HepG2 (cell line): Measurements from ENCODE around the gene SELPLG. TPM values are rescaled to one million over a fixed set of nuclear protein-coding genes. Genes with fewer than 3 reads are reported as not detected.
"Not testable (repeated sequence)": the region's sequence is repeated elsewhere in the genome, so short reads cannot be mapped to it uniquely, and the experiment has no call there.

ENCODE experiments used
- ATAC-seq: fragments of 200-7000 bp; cut with Tn5 transposase; 3 replicates; pipeline ENCODE4 v1.9.1; 2020; ENCODE audit warnings: mild to moderate bottlenecking, moderate library complexity
- BruUV-seq: library from RNA; stranded (reverse); fragments of 400-500 nt; replicated peaks from 2 replicates; lab custom pipeline; 2021; lab: Mats Ljungman, UMichigan
- CTCF ChIA-PET: fragments of 300-600 bp; formaldehyde crosslinking; extraction: SDS; loops from one replicate; lab custom pipeline; 2021; ENCODE audit warnings: low total read pairs, inconsistent platforms, low intra/inter-chr PET ratio; lab: Yijun Ruan, JAX
- POLR2A ChIA-PET: fragments of 350-600 bp; sonication (Branson Sonifier 250); formaldehyde crosslinking; loops from one replicate; lab custom pipeline; 2020; ENCODE audit warnings: antibody characterized with exemption, inconsistent platforms; lab: Yijun Ruan, JAX
- DNase-seq: peaks from one replicate; pipeline ENCODE4 v3.0.0-alpha.2; 2015; ENCODE audit warnings: low spot score
- FAIRE-seq: peaks from 3 replicates; lab custom pipeline; 2011; peaks lifted over from hg19 to GRCh38; lab: Jason Lieb, UNC
- H2AFZ ChIP-seq: one replicate; pipeline ENCODE4 v1.6.1; 2011; ENCODE audit warnings: low read length, inconsistent platforms
- H3K27ac ChIP-seq: fragments of 300-600 bp; 3 replicates; pipeline ENCODE4 v1.8.0; 2011; ENCODE audit warnings: mixed run types, mild to moderate bottlenecking, mixed read lengths, low read length, inconsistent platforms; ENCODE audit not compliant: insufficient read depth; ENCODE audit errors: extremely low read length
- H3K27me3 ChIP-seq, 2 experiments: fragments of 200-600 bp in 1 of 2; 2 replicates in 1 of 2; 3 replicates in 1 of 2; pipeline versions ENCODE4 v1.6.0 to v1.8.0; 2011; ENCODE audit warnings: low read length in 2 of 2, mild to moderate bottlenecking in 2 of 2, moderate library complexity in 2 of 2, inconsistent platforms in 1 of 2; ENCODE audit not compliant: insufficient read depth in 2 of 2, control insufficient read depth in 1 of 2
- H3K36me3 ChIP-seq, 2 experiments: fragments of 200-600 bp in 1 of 2; replicated peaks in 1 of 2; 2 replicates in 1 of 2; 3 replicates in 1 of 2; pipeline versions ENCODE4 v1.5.1 to v1.8.0; 2011; ENCODE audit warnings: low read length in 2 of 2, inconsistent platforms in 1 of 2; ENCODE audit not compliant: insufficient read depth in 2 of 2, control insufficient read depth in 1 of 2
- H3K4me1 ChIP-seq: 2 replicates; pipeline ENCODE4 v1.5.1; 2012; ENCODE audit warnings: low read length, inconsistent platforms; ENCODE audit not compliant: insufficient read depth
- H3K4me2 ChIP-seq: 2 replicates; pipeline ENCODE4 v1.6.0; 2011; ENCODE audit warnings: low read depth, low read length, inconsistent platforms
- H3K4me3 ChIP-seq, 3 experiments: fragments of 200-600 bp in 1 of 3; sonication (generic), shearing (Covaris generic) in 1 of 3; replicated peaks in 1 of 3; 2 replicates each; pipeline ENCODE4 v1.5.1; 2011 to 2016; ENCODE audit warnings: low read length in 3 of 3, inconsistent platforms in 2 of 3, low read depth in 2 of 3, mild to moderate bottlenecking in 2 of 3, control low read depth in 1 of 3, mixed read lengths in 1 of 3; ENCODE audit not compliant: insufficient read depth in 1 of 3
- H3K79me2 ChIP-seq: one replicate; pipeline ENCODE4 v1.6.1; 2011; ENCODE audit warnings: low read length, inconsistent platforms; ENCODE audit not compliant: insufficient read depth
- H3K9ac ChIP-seq: 2 replicates; pipeline ENCODE4 v1.6.0; 2011; ENCODE audit warnings: mild to moderate bottlenecking, low read depth, low read length, inconsistent platforms; ENCODE audit not compliant: insufficient read depth
- H3K9me3 ChIP-seq: 2 replicates; pipeline ENCODE4 v1.5.1; 2012; ENCODE audit warnings: mild to moderate bottlenecking, low read length
- H4K20me1 ChIP-seq: 2 replicates; pipeline ENCODE4 v1.6.0; 2011; ENCODE audit warnings: inconsistent platforms, mild to moderate bottlenecking, low read length, moderate library complexity; ENCODE audit not compliant: insufficient read depth
- GABPB1 ChIP-seq: IDR thresholded peaks from 2 replicates; pipeline ENCODE4 v1.6.1; 2016; ENCODE audit warnings: mild to moderate bottlenecking, missing genetic modification reagents, moderate library complexity, missing compliant biosample characterization
- KLF9 ChIP-seq: IDR thresholded peaks from 2 replicates; pipeline ENCODE4 v1.6.1; 2016; ENCODE audit warnings: low read depth
- NR2C2 ChIP-seq: sonication (generic); formaldehyde crosslinking; IDR thresholded peaks from 2 replicates; pipeline ENCODE4 v1.4.0; 2020; ENCODE audit warnings: missing genetic modification reagents, mild to moderate bottlenecking, moderate library complexity, borderline replicate concordance
- NR2F1 ChIP-seq, 2 experiments: fragments of 450-650 bp in 1 of 2; formaldehyde crosslinking in 1 of 2; IDR thresholded peaks; 2 replicates each; pipeline versions ENCODE4 v1.5.0 to v1.6.1; 2016 to 2020; ENCODE audit warnings: mild to moderate bottlenecking in 1 of 2, missing compliant biosample characterization in 1 of 2, missing genetic modification reagents in 1 of 2, moderate library complexity in 1 of 2
- SALL2 ChIP-seq: sonication (generic); formaldehyde crosslinking; IDR thresholded peaks from 2 replicates; pipeline ENCODE4 v1.8.1; 2023; ENCODE audit warnings: mild to moderate bottlenecking, missing genetic modification reagents, inconsistent platforms
- SIX1 ChIP-seq: sonication (generic); formaldehyde crosslinking; IDR thresholded peaks from 2 replicates; pipeline ENCODE4 v1.4.0; 2020; ENCODE audit warnings: missing genetic modification reagents, borderline replicate concordance
- ZBTB3 ChIP-seq: sonication (generic); formaldehyde crosslinking; IDR thresholded peaks from 2 replicates; pipeline ENCODE4 v1.4.0; 2020; ENCODE audit warnings: low read depth, mild to moderate bottlenecking, moderate library complexity, missing genetic modification reagents, borderline replicate concordance
- ZBTB38 ChIP-seq: sonication (generic); formaldehyde crosslinking; IDR thresholded peaks from 2 replicates; pipeline ENCODE4 v1.5.1; 2020; ENCODE audit warnings: mild to moderate bottlenecking, missing genetic modification reagents
- ZFP1 ChIP-seq: IDR thresholded peaks from 2 replicates; pipeline ENCODE4 v1.6.1; 2016
- ZNF282 ChIP-seq: fragments of 450-650 bp; IDR thresholded peaks from 2 replicates; pipeline ENCODE4 v1.6.1; 2018; ENCODE audit not compliant: partially characterized antibody
- ZNF33A ChIP-seq: sonication (generic); formaldehyde crosslinking; IDR thresholded peaks from 2 replicates; pipeline ENCODE4 v1.5.1; 2020; ENCODE audit warnings: missing genetic modification reagents, mild to moderate bottlenecking, moderate library complexity, borderline replicate concordance
- ZNF7 ChIP-seq: IDR thresholded peaks from 2 replicates; pipeline ENCODE4 v1.6.1; 2016; ENCODE audit warnings: missing biosample characterization, missing genetic modification reagents
- ZNF75D ChIP-seq: sonication (generic); formaldehyde crosslinking; IDR thresholded peaks from 2 replicates; pipeline ENCODE4 v1.8.1; 2023; ENCODE audit warnings: missing genetic modification reagents, mild to moderate bottlenecking, borderline replicate concordance
- ZNF780A ChIP-seq: sonication (generic); formaldehyde crosslinking; IDR thresholded peaks from 2 replicates; pipeline ENCODE4 v1.8.0; 2022; ENCODE audit warnings: mild to moderate bottlenecking, missing genetic modification reagents, moderate library complexity
- WGBS: methylation state at CpG from one replicate; pipeline ENCODE4 v1.1.6; 2017; ENCODE audit warnings: low lambda C conversion rate; 5-methylcytosine and 5-hydroxymethylcytosine counted together
- in situ Hi-C: cut with HindIII; loops from 2 replicates; pipeline ENCODE4 v1.10.0; 2017; ENCODE audit warnings: low pct_unique_long_range_greater_than_20kb; ENCODE audit not compliant: extremely low pct_ligation_motif_present
- intact Hi-C: fragments of 100-400 bp; cut with micrococcal nuclease; formaldehyde crosslinking; loops from one replicate; pipeline ENCODE4 v1.10.0; 2022; ENCODE audit not compliant: unreplicated experiment
- polyA plus RNA-seq, 8 experiments: library from polyadenylated mRNA; depleted of rRNA in 3 of 8; stranded (reverse) in 7 of 8; unstranded in 1 of 8; fragments of >200 nt; fragmentation: Illumina TruSeq in 4 of 8; extraction: Trizol in 4 of 8; gene quantifications; 2 replicates each; pipeline versions ENCODE4 v1.2.1 to v1.2.3, GENCODE V29; 2011 to 2016; ENCODE audit warnings: low read depth in 4 of 8, missing spikeins in 1 of 8, mixed read lengths in 1 of 8; ENCODE audit not compliant: insufficient read depth in 1 of 8
- total RNA-seq, 5 experiments: library from RNA; depleted of rRNA; stranded (reverse); fragments of >200 nt; fragmentation: Illumina TruSeq; extraction: Trizol; gene quantifications; 2 replicates each; pipeline ENCODE4 v1.2.3, GENCODE V29; 2016; ENCODE audit warnings: low read depth in 1 of 5

SELPLG gene
- total and polyA plus RNA-seq, 2 of the 13 experiments (the other 11 are each of a cell fraction or from before 2014, with no cell fraction given): 0.12 TPM; not detected in 1

DNA sequence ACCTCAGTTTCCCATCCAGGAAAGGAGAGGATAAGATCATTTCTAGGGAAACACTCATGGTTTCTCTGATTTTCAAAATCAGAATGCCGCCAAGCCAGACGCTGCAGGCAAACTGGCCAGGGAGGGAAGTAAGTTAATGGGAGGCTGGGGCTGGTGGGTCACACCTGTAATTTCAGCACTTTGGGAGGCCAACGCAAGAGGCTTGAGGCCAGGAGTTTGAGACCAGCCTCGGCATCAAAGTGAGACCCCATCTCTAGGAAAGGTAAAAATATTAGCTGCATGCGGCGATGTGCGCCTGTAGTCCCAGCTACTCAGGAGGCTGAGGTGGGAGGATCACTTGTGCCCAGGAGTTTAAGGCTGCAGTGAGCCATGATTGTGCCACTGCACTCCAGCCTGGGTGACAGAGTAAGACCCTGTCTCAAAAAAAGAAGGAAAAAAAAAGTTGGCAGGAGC is 587 bp downstream of the SELPLG start:
- DNase-seq (no peak), ATAC-seq (no peak), FAIRE-seq (no peak)
- Histone ChIP-seq H3K4me2 (no peak overlapping the region), H3K4me3 (no peak overlapping the region), H4K20me1 (no peaks in the 10 kb centered on the region), H3K27me3 (peaks cover 4 to 48% of the 10 kb centered on the region in 2 experiments; a peak in 4 of 5 replicates), H3K4me1 (peaks cover 54% of the 10 kb centered on the region), H3K9ac (no peak overlapping the region), H3K36me3 (no peaks in the 10 kb centered on the region), H2AFZ (no peak overlapping the region), H3K27ac (no peak overlapping the region), H3K79me2 (no peaks in the 10 kb centered on the region), H3K9me3 (no peaks in the 10 kb centered on the region)
- POLR2A ChIA-PET: no interaction called here
- WGBS: 90% methylated on average over 7 of the region's 7 CpGs
- BruUV-seq: no TSS peak
- CTCF ChIA-PET: no interaction called here
- in situ Hi-C loops: no loop called here
- intact Hi-C loops: no loop called here
- TF ChIP-seq ZBTB3 (CRISPR knock-in tag) (no peak), SALL2 (CRISPR knock-in tag) (no peak), ZNF780A (no peak), GABPB1 (no peak), ZBTB38 (CRISPR knock-in tag) (no peak), ZNF75D (CRISPR knock-in tag) (no peak), KLF9 (CRISPR knock-in tag) (no peak), ZNF282 (no peak), SIX1 (CRISPR knock-in tag) (no peak), ZNF33A (no peak), ZNF7 (CRISPR knock-in tag) (no peak), NR2C2 (CRISPR knock-in tag) (no peak), ZFP1 (no peak), NR2F1 (CRISPR knock-in tag; IDR thresholded peaks at IDR 0.05) (no peak)

DNA sequence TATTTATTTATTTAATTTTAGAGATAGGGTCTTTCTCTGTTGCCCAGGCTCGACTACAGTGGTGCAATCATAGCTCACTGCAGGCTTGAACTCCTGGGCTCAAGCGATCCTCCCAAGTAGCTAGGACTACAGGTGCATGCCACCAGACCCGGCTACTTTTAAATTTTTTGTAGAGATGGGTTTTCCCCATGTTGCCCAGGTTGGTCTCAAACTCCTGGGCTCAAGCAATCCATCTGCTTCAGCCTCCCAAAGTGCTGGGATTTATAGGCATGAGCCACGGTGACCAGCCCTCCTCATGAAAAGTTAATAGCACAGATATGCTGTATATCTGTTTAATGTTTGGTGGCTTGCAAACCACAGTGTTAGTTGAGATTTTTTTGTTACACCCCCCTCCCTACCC is 2.4 kb downstream of the SELPLG start:
- in situ Hi-C loops, H3K36me3 ChIP-seq, BruUV-seq, H3K4me3 ChIP-seq, H3K9ac ChIP-seq, CTCF ChIA-PET, H4K20me1 ChIP-seq, FAIRE-seq, intact Hi-C loops, ATAC-seq, DNase-seq, H3K27ac ChIP-seq, H3K79me2 ChIP-seq, H3K9me3 ChIP-seq, H2AFZ ChIP-seq, H3K4me2 ChIP-seq: not testable (repeated sequence)
- peaks cover 48% of the 10 kb centered on the region for H3K4me1 ChIP-seq
- 58% methylated on average over 4 of the region's 4 CpGs for WGBS
- peaks cover 4 to 47% of the 10 kb centered on the region in 2 experiments; a peak in 4 of 5 replicates for H3K27me3 ChIP-seq
- POLR2A ChIA-PET: interaction anchor here (0.6 kb wide), 1 partner anchor 10 kb away, joined by 4 read pairs; no protein-coding TSS in a partner anchor
